GM21381 (cell line): Measurements from ENCODE around the gene ANKRD40.
A peak's percentile ranks its signal among the peaks of the same experiment; 100 is the strongest.
"Not testable (repeated sequence)": the region's sequence is repeated elsewhere in the genome, so short reads cannot be mapped to it uniquely, and the experiment has no call there.

Experiments used
- ATAC-seq: cut with Tn5 transposase; IDR thresholded peaks from one replicate; pipeline ENCODE4 v1.9.1; 2021; ENCODE audit warnings: mild to moderate bottlenecking, moderate library complexity; ENCODE audit not compliant: unreplicated experiment

The ANKRD40 gene

GRCh38 chr17:50707289-50708049, at the start of gene ANKRD40:
Gene ANKRD40 (minus strand): TSS chr17:50707914. CDS start chr17:50707654, 260 bp downstream.
- ATAC-seq = peak; percentile 84

GRCh38 chr17:50754521-50754920, 46.8 kb upstream of the ANKRD40 start:
- ATAC-seq = no peak

- ATAC-seq = no peak
Observed at GRCh38 chr17:50749245-50749644, 41.5 kb upstream of the ANKRD40 start.

GRCh38 chr17:50745631-50746030, 37.9 kb upstream of the ANKRD40 start:
- ATAC-seq = no peak

- no peak for ATAC-seq
Observed at GRCh38 chr17:50739098-50739497, 31.4 kb upstream of the ANKRD40 start.

- ATAC-seq = no peak
Observed at GRCh38 chr17:50737118-50737698, 29.5 kb upstream of the ANKRD40 start.

GRCh38 chr17:50735287-50735686, 27.6 kb upstream of the ANKRD40 start:
- no peak for ATAC-seq

GRCh38 chr17:50731575-50732460, 24.1 kb upstream of the ANKRD40 start:
- no peak for ATAC-seq

GRCh38 chr17:50728881-50729765, 21.4 kb upstream of the ANKRD40 start:
- ATAC-seq = no peak

GRCh38 chr17:50728112-50728429, 20.4 kb upstream of the ANKRD40 start:
- no peak for ATAC-seq

- no peak for ATAC-seq
Observed at GRCh38 chr17:50725769-50726655, 18.3 kb upstream of the ANKRD40 start.

GRCh38 chr17:50724622-50725021, 16.9 kb upstream of the ANKRD40 start:
- not testable (repeated sequence) for ATAC-seq

GRCh38 chr17:50722746-50723145, 15.0 kb upstream of the ANKRD40 start:
- ATAC-seq = no peak

GRCh38 chr17:50721194-50722010, 13.7 kb upstream of the ANKRD40 start:
- no peak for ATAC-seq

- ATAC-seq = no peak
Observed at GRCh38 chr17:50719924-50720794, 12.4 kb upstream of the ANKRD40 start.

GRCh38 chr17:50719144-50719923, 11.6 kb upstream of the ANKRD40 start, which contains the start of gene LUC7L3:
Gene LUC7L3 (plus strand): TSS chr17:50719603. CDS start chr17:50719733, 130 bp downstream.
- ATAC-seq = peak; percentile 89

GRCh38 chr17:50715471-50715870, 7.8 kb upstream of the ANKRD40 start:
- no peak for ATAC-seq
